Tibial nerve (tissue), 4 donors: ENCODE measurements around the gene SCN7A. TPM values are rescaled to one million over a fixed set of nuclear protein-coding genes. Genes with fewer than 3 reads are reported as not detected.

Experiments used
- DNase-seq, 2 donors: peaks; one replicate each; pipeline ENCODE4 v3.0.0-alpha.2; 2019; ENCODE audit warnings: low spot score in 2 of 2
- H3K27ac ChIP-seq, 4 donors: fragments of 200-600 bp; sonication (generic) in 3 of 4; one replicate each; pipeline ENCODE4 v1.5.1; 2017 to 2019; ENCODE audit warnings: mild to moderate bottlenecking in 1 of 4
- H3K27me3 ChIP-seq, 2 donors: fragments of 200-600 bp; sonication (generic) in 1 of 2; one replicate each; pipeline versions ENCODE4 v1.5.1 to v1.6.0; 2017 to 2019
- H3K36me3 ChIP-seq, 3 donors: fragments of 200-600 bp; sonication (generic); one replicate each; pipeline ENCODE4 v1.5.1; 2018 to 2019
- H3K4me1 ChIP-seq, 4 donors: fragments of 200-600 bp; sonication (generic) in 3 of 4; one replicate each; pipeline ENCODE4 v1.5.1; 2017 to 2019
- H3K4me3 ChIP-seq, 4 donors: fragments of 200-600 bp; sonication (generic) in 3 of 4; one replicate each; pipeline ENCODE4 v1.5.1; 2017 to 2019; ENCODE audit warnings: mild to moderate bottlenecking in 1 of 4, moderate library complexity in 1 of 4
- H3K9me3 ChIP-seq, 4 donors: fragments of 200-600 bp; sonication (generic) in 3 of 4; one replicate each; pipeline ENCODE4 v1.5.1; 2017 to 2019
- CTCF ChIP-seq, 5 experiments: fragments of 200-600 bp in 3 of 5; fragments of 450-650 bp in 2 of 5; sonication (generic) in 3 of 5; IDR thresholded peaks; one replicate each; pipeline ENCODE4 v1.5.1; 2016 to 2019; ENCODE audit warnings: antibody characterized with exemption in 5 of 5, mild to moderate bottlenecking in 3 of 5, moderate library complexity in 2 of 5
- EP300 ChIP-seq, 2 donors: sonication (generic); formaldehyde crosslinking; IDR thresholded peaks; one replicate each; pipeline ENCODE4 v1.6.1; 2017; ENCODE audit warnings: antibody characterized with exemption in 2 of 2, mild to moderate bottlenecking in 1 of 2
- POLR2A ChIP-seq, 2 donors: fragments of 450-650 bp; IDR thresholded peaks; one replicate each; pipeline ENCODE4 v1.6.1; 2017; ENCODE audit warnings: antibody characterized with exemption in 2 of 2, mild to moderate bottlenecking in 2 of 2, moderate library complexity in 2 of 2
- WGBS, 2 donors: methylation state at CpG; one replicate each; pipeline ENCODE4 v1.1.5; 2018; 5-methylcytosine and 5-hydroxymethylcytosine counted together
- total RNA-seq, 4 donors: library from RNA; depleted of rRNA; stranded (reverse); fragments of >200 nt; gene quantifications; one replicate each; pipeline ENCODE4 v1.1.0, GENCODE V29; 2016

Gene SCN7A
- total RNA-seq, 4 donors from 2014 or later = 128 to 263 (median 149) TPM

DNA sequence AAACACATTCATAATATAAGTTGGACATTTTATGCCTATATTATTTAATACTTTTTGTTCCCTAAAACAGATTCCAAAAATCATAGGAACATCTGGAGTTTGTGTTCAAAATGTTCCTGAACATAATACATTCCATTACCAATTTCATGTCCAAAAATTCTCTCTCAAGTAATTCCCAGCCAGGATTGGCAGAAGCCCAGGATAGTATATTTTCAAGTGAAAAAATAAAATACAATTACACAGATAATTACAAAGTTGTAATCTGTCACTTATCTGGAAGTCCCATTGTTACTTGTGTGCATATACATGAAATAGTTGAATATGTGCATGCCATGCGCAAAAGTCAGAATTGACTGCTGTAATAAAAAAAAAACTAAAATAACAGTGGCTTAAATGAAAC lies 5.2 kb upstream of the SCN7A start:
- no peaks in the 10 kb centered on the region for H3K36me3 ChIP-seq
- peaks cover 0 to 25% (median 0%) of the 10 kb centered on the region in 4 donors for H3K4me1 ChIP-seq
- H3K4me3 ChIP-seq = no peak overlapping the region
- no peaks in the 10 kb centered on the region for H3K9me3 ChIP-seq
- 50 to 67% methylated on average over 1 of the region's 1 CpG for WGBS, 2 donors
- no peak for TF ChIP-seq EP300 (IDR thresholded peaks at IDR 0.05)
- no peak for TF ChIP-seq POLR2A (IDR thresholded peaks at IDR 0.05)
- TF ChIP-seq CTCF (IDR thresholded peaks at IDR 0.05) = no peak
- H3K27ac ChIP-seq = no peak overlapping the region
- DNase-seq = no peak
- H3K27me3 ChIP-seq = no peaks in the 10 kb centered on the region

- H3K4me1 ChIP-seq = peaks cover 0 to 18% (median 0%) of the 10 kb centered on the region in 4 donors
- WGBS, 2 donors = 46 to 54% methylated on average over 1 of the region's 1 CpG
- no peak for DNase-seq
- peak overlapping the region; percentile 23 to 53 (median 32) for H3K4me3 ChIP-seq
- H3K9me3 ChIP-seq = no peaks in the 10 kb centered on the region
- H3K36me3 ChIP-seq = no peaks in the 10 kb centered on the region
- TF ChIP-seq CTCF (IDR thresholded peaks at IDR 0.05) (no peak), POLR2A (IDR thresholded peaks at IDR 0.05) (no peak), EP300 (IDR thresholded peaks at IDR 0.05) (no peak)
- no peaks in the 10 kb centered on the region for H3K27me3 ChIP-seq
- peak overlapping the region in 3 of 4 donors; percentile 1 to 81 (median 55) for H3K27ac ChIP-seq
Measured at GRCh38 chr2:166491461-166491860, 2.6 kb downstream of the SCN7A start.

DNA sequence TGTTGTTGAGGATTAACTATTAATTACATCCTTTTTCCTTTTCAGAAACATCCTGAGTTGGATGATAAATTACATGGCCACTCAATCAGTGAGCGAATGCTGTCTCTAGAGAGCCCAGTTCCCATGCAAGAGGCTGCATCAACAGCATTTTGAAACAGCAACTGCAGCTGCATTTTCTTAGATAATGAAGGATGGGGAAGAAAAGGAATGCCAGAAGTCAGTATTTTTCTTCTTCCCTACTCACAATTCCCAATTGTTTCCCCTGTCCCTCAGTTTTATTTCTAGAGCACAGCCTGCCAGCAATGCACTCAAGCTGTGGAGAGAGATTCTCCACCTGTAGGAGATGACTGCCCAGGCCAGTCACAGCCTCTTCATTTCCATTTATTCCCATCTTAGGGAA lies 6.9 kb downstream of the SCN7A start:
- H3K27me3 ChIP-seq = no peaks in the 10 kb centered on the region
- TF ChIP-seq EP300 (IDR thresholded peaks at IDR 0.05) = no peak
- TF ChIP-seq POLR2A (IDR thresholded peaks at IDR 0.05) = no peak
- H3K4me3 ChIP-seq = no peak overlapping the region
- no peaks in the 10 kb centered on the region for H3K9me3 ChIP-seq
- 48 to 49% methylated on average over 1 of the region's 1 CpG for WGBS, 2 donors
- no peaks in the 10 kb centered on the region for H3K36me3 ChIP-seq
- no peak for DNase-seq
- H3K27ac ChIP-seq = peak overlapping the region in 2 of 4 donors; percentile 75 to 83
- peaks cover 0 to 35% (median 0%) of the 10 kb centered on the region in 4 donors for H3K4me1 ChIP-seq

DNA sequence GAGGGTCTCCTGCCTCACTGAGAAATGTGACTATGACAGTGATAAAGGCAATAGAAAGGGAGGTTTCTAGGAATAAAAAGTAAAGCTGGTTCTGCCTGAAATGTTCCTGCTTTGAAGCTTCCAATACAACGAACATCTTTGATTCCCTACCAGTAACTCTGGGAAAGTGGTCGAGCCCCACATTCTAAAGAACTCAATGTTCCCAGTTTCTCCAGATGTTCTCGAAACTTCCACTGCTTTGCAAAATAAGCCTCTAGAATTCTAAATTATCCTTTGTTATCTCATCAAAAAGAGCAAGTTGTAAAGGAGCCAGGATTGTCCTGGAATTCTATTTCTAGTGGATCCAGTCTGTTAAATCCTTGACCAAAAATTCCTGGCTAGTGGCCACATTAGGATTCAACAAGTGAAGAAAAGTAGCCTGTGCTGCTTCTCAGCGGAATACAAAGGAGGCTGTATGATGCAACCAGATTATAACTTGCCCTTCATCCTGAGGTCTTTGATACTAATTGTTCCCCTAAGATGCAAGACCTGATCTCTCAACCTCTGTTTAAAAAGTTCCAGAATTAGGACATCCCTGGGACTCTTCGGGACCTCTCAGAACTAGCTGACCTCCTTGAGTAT lies 8.4 kb downstream of the SCN7A start:
- Histone ChIP-seq H3K9me3 (no peaks in the 10 kb centered on the region), H3K36me3 (no peaks in the 10 kb centered on the region), H3K4me3 (no peak overlapping the region), H3K27me3 (no peaks in the 10 kb centered on the region), H3K4me1 (peaks cover 0 to 35% (median 0%) of the 10 kb centered on the region in 4 donors), H3K27ac (peak overlapping the region; percentile 34 to 83 (median 62))
- TF ChIP-seq CTCF (IDR thresholded peaks at IDR 0.05) = no peak
- TF ChIP-seq EP300 (IDR thresholded peaks at IDR 0.05) = peak in 1 of 2 donors; percentile 49
- peak in 1 of 2 donors; percentile 60 for DNase-seq
- WGBS, 2 donors = 29 to 32% methylated on average over 5 of the region's 5 CpGs

- H3K27ac ChIP-seq = no peak overlapping the region
- 87 to 94% methylated on average over 2 of the region's 2 CpGs for WGBS, 2 donors
- TF ChIP-seq CTCF (IDR thresholded peaks at IDR 0.05) = no peak
- TF ChIP-seq EP300 (IDR thresholded peaks at IDR 0.05) = no peak
- TF ChIP-seq POLR2A (IDR thresholded peaks at IDR 0.05) = no peak
- peaks cover 0 to 5% (median 0%) of the 10 kb centered on the region in 4 donors for H3K4me1 ChIP-seq
- H3K9me3 ChIP-seq = no peaks in the 10 kb centered on the region
- H3K36me3 ChIP-seq = peaks cover 0 to 5% (median 3%) of the 10 kb centered on the region in 3 donors
- no peak overlapping the region for H3K4me3 ChIP-seq
- H3K27me3 ChIP-seq = no peaks in the 10 kb centered on the region
- DNase-seq = no peak
Measured at GRCh38 chr2:166472332-166472731, 21.7 kb downstream of the SCN7A start.
